Effector memory CD8-positive, alpha-beta T cell (primary cell): Measurements from ENCODE around the gene DGKZ.
"Not testable (repeated sequence)": the region's sequence is repeated elsewhere in the genome, so short reads cannot be mapped to it uniquely, and the experiment has no call there.

ENCODE experiments used
- ATAC-seq: fragments of 150-1000 bp; cut with Tn5 transposase; replicated peaks from 2 replicates; pipeline ENCODE4 v1.10.0; 2021; ENCODE audit warnings: mild to moderate bottlenecking, moderate library complexity
- DNase-seq, 3 experiments: peaks; one replicate each; pipeline ENCODE4 v3.0.0; 2021
- H3K27ac Mint-ChIP-seq, 2 donors: one replicate each; pipeline ENCODE4 v1.8.0; 2022; ENCODE audit warnings: mild to moderate bottlenecking in 2 of 2, mixed read lengths in 2 of 2, moderate library complexity in 2 of 2
- H3K27me3 Mint-ChIP-seq, 2 donors: one replicate each; pipeline ENCODE4 v1.8.0; 2022; ENCODE audit warnings: mixed read lengths in 2 of 2
- H3K36me3 Mint-ChIP-seq: one replicate; pipeline ENCODE4 v1.8.0; 2022; ENCODE audit warnings: mild to moderate bottlenecking, moderate library complexity, mixed read lengths; ENCODE audit not compliant: insufficient read depth
- H3K4me1 Mint-ChIP-seq, 2 donors: one replicate each; pipeline ENCODE4 v1.8.0; 2022; ENCODE audit warnings: low read depth in 2 of 2, mixed read lengths in 2 of 2
- H3K4me3 Mint-ChIP-seq, 2 donors: one replicate each; pipeline ENCODE4 v1.8.0; 2022; ENCODE audit warnings: mild to moderate bottlenecking in 2 of 2, mixed read lengths in 2 of 2, moderate library complexity in 2 of 2
- H3K9me3 Mint-ChIP-seq, 2 donors: one replicate each; pipeline ENCODE4 v1.8.0; 2022; ENCODE audit warnings: mixed read lengths in 2 of 2

The DGKZ gene

DNA sequence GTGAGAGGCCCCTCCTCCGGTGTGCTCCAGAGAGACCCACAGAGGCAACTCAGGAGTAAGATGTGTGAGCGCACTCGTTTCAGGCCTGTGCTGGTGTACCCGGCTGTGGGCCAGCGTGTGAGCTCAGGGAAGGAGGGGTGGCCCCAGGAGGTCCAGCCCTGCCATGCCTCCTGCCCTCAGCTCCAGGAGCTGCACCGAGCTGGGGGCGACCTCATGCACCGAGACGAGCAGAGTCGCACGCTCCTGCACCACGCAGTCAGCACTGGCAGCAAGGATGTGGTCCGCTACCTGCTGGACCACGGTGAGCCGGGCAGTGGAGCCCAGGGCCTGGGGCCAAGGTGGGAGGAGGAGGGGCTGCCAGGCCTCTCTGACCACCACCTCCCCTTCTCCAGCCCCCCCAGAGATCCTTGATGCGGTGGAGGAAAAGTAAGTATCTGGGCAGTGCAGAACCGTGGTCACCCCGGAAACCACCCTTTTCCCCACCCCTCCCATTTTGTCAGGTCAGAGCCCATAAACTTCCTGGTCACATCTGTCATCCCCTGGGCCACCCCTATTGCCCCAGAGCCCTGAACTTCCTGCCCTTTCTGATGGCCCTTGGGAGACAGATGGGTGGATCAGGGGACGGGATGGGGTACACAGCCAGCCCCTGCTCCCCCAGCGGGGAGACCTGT, 31.7 kb downstream of the DGKZ start:
- ATAC-seq, result peak; percentile 7
- DNase-seq, result no peak

DNA sequence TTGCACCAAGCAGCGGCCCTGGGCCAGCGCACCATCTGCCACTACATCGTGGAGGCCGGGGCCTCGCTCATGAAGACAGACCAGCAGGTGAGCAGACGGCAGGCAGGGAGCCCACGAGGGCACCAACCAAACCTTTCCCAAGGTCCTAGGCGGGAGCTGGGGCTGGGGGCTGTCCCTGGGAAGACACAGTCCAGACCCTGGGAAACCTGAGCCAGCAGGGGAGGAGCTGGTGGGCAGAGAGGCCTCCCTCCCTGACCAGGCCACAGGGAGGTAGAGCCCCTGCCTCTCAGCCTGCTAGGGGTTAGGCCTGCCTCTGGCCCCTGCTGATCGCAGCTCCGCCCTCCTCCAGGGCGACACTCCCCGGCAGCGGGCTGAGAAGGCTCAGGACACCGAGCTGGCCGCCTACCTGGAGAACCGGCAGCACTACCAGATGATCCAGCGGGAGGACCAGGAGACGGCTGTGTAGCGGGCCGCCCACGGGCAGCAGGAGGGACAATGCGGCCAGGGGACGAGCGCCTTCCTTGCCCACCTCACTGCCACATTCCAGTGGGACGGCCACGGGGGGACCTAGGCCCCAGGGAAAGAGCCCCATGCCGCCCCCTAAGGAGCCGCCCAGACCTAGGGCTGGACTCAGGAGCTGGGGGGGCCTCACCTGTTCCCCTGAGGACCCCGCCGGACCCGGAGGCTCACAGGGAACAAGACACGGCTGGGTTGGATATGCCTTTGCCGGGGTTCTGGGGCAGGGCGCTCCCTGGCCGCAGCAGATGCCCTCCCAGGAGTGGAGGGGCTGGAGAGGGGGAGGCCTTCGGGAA, 32.4 kb downstream of the DGKZ start:
- not testable (repeated sequence) for ATAC-seq, H3K9me3 Mint-ChIP-seq, DNase-seq
- Mint-ChIP-seq H3K27ac (peak overlapping the region; percentile 35 to 89), H3K27me3 (peaks cover 5 to 27% of the 10 kb centered on the region in 2 donors), H3K4me3 (peak overlapping the region; percentile 74 to 82), H3K36me3 (peaks cover 51% of the 10 kb centered on the region), H3K4me1 (peaks cover 8 to 16% of the 10 kb centered on the region in 2 donors)

More for the DNA sequence above, 31.7 kb downstream of the DGKZ start:
- H3K27me3 Mint-ChIP-seq, result peaks cover 5 to 19% of the 10 kb centered on the region in 2 donors
- no peaks in the 10 kb centered on the region for H3K9me3 Mint-ChIP-seq
- H3K4me1 Mint-ChIP-seq, result peaks cover 8 to 16% of the 10 kb centered on the region in 2 donors
- peaks cover 56% of the 10 kb centered on the region for H3K36me3 Mint-ChIP-seq
- H3K27ac Mint-ChIP-seq, result peak overlapping the region; percentile 13 to 78
- peak overlapping the region; percentile 3 to 56 for H3K4me3 Mint-ChIP-seq

DNA sequence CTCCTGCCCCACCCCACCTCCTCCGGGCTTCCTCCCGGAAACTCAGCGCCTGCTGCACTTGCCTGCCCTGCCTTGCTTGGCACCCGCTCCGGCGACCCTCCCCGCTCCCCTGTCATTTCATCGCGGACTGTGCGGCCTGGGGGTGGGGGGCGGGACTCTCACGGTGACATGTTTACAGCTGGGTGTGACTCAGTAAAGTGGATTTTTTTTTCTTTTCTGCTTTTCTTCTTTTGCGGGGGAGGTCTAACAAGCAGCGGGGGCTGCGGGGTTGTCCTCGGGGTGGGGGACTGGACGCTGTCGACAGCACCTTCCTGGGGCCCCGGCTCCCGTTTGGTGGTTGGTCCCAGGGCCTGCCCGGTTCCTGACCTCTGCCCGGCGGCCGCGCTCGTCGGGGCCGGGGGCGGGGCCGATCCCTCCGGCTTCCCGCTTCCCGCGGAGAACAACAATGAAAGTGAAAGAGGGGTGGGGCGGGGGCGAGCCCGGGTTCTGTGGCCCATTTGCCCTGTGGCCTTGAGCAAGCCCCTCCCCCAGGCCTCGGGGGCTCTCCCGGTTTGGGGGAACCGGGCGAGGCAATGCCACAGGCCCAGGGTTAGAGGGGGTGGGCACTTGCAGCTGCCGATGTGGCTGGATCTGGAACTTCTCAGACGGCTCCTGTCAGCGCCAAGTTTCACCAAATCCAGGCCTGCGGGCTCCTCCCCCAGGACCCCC, 33.2 kb downstream of the DGKZ start:
- Mint-ChIP-seq H3K9me3 (no peaks in the 10 kb centered on the region), H3K27ac (peak overlapping the region; percentile 35 to 89), H3K4me3 (peak overlapping the region; percentile 74 to 82), H3K27me3 (peaks cover 10 to 35% of the 10 kb centered on the region in 2 donors), H3K36me3 (peaks cover 46% of the 10 kb centered on the region), H3K4me1 (peaks cover 8 to 14% of the 10 kb centered on the region in 2 donors)
- ATAC-seq, result peak; percentile 52
- DNase-seq, result no peak

GRCh38 chr11:46381048-46381818, 34.0 kb downstream of the DGKZ start, which contains the start of gene MDK:
Gene MDK, plus strand, starts transcription at chr11:46381669. Its CDS starts 389 bp downstream, at chr11:46382058.
- Mint-ChIP-seq H3K9me3 (no peaks in the 10 kb centered on the region), H3K36me3 (peaks cover 40% of the 10 kb centered on the region), H3K27me3 (peaks cover 17 to 42% of the 10 kb centered on the region in 2 donors), H3K27ac (peak within 1 kb of the TSS; percentile 35 to 89), H3K4me1 (peaks cover 8 to 14% of the 10 kb centered on the region in 2 donors), H3K4me3 (peak within 1 kb of the TSS; percentile 74 to 82)
- peak; percentile 10 for ATAC-seq
- DNase-seq, result no peak

DNA sequence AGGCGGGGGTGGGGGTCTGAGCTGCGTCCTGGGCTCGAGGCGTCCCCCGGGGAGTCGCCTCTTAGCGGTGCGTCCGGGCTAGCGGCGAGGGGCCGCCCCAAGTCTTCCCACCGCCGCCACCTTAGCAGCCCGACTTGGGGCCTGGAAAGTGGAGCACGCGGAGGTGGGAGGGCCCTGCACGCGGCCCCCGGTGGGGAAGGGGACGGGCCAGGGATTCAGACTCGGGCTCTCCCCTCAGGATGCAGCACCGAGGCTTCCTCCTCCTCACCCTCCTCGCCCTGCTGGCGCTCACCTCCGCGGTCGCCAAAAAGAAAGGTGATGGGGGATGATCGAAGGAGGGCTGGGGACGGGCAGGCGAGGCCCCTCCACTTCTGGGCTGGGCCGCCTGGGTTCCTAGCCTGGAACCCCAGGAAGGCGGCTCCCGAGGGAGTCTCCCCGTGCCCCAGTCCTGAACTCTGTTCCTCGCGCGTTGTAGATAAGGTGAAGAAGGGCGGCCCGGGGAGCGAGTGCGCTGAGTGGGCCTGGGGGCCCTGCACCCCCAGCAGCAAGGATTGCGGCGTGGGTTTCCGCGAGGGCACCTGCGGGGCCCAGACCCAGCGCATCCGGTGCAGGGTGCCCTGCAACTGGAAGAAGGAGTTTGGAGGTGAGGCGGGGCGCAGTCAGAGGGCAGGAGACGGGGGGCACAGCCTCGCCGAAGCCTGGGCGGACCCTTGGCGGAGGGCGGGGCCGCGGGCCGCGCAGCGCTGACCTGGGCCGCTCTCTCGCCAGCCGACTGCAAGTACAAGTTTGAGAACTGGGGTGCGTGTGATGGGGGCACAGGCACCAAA, 34.8 kb downstream of the DGKZ start:
- H3K27ac Mint-ChIP-seq, result peak overlapping the region in 1 of 2 donors; percentile 13
- no peaks in the 10 kb centered on the region for H3K9me3 Mint-ChIP-seq
- no peak for DNase-seq
- H3K27me3 Mint-ChIP-seq, result peaks cover 25 to 50% of the 10 kb centered on the region in 2 donors
- H3K36me3 Mint-ChIP-seq, result peaks cover 32% of the 10 kb centered on the region
- peaks cover 8 to 15% of the 10 kb centered on the region in 2 donors for H3K4me1 Mint-ChIP-seq
- ATAC-seq, result peak; percentile 16
- peak overlapping the region; percentile 74 to 82 for H3K4me3 Mint-ChIP-seq

DNA sequence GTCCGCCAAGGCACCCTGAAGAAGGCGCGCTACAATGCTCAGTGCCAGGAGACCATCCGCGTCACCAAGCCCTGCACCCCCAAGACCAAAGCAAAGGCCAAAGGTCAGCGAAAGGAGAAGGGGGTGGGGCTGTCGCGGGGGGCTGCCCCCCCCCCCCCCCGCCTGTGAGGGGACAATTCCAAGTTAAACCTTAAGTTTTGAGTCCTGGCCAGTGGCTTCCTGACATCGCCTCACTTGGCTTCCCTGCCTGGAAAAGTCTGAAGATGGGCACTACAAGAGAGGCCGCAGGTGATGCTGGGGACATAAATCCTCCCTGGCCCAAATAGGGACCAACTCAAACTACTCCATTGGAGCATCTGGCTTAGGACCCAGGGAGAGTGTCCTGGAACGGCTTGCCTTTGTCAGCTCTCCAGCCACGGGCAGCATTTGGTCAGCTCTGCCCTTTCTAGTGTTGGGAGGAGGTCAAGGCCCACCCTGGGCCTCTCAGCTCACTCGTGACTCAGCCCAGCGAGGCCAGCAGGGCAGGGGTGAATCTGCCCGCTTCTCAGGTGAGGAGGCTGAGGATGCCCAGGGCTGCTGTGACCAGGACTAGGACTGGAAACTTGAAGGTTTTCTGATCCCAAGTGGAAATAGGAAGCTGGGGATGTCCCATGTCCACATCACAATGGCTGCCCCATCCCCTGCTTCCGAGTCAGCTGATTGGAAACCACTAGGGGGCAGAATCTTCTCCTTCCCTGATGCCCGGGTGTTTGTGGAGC, 35.6 kb downstream of the DGKZ start:
- H3K9me3 Mint-ChIP-seq, result no peaks in the 10 kb centered on the region
- peaks cover 9 to 11% of the 10 kb centered on the region in 2 donors for H3K4me1 Mint-ChIP-seq
- DNase-seq (no peak), ATAC-seq (no peak)
- peaks cover 33 to 58% of the 10 kb centered on the region in 2 donors for H3K27me3 Mint-ChIP-seq
- H3K27ac Mint-ChIP-seq, result no peak overlapping the region
- H3K4me3 Mint-ChIP-seq, result peak overlapping the region in 1 of 2 donors; percentile 36
- H3K36me3 Mint-ChIP-seq, result peaks cover 24% of the 10 kb centered on the region

- Mint-ChIP-seq H3K9me3 (no peaks in the 10 kb centered on the region), H3K4me1 (peaks cover 14% of the 10 kb centered on the region in 2 donors), H3K27ac (no peak overlapping the region), H3K4me3 (peak overlapping the region; percentile 36 to 37), H3K36me3 (peaks cover 19% of the 10 kb centered on the region), H3K27me3 (peaks cover 38 to 64% of the 10 kb centered on the region in 2 donors)
- ATAC-seq, result no peak
- no peak for DNase-seq
Measured at GRCh38 chr11:46383404-46383758, 36.1 kb downstream of the DGKZ start.

GRCh38 chr11:46383974-46384701, 36.9 kb downstream of the DGKZ start:
- Mint-ChIP-seq H3K27ac (no peak overlapping the region), H3K27me3 (peaks cover 46 to 71% of the 10 kb centered on the region in 2 donors), H3K9me3 (no peaks in the 10 kb centered on the region), H3K4me3 (peak overlapping the region; percentile 15 to 36), H3K4me1 (peaks cover 14 to 16% of the 10 kb centered on the region in 2 donors), H3K36me3 (peaks cover 18% of the 10 kb centered on the region)
- DNase-seq, result no peak
- ATAC-seq, result no peak

DNA sequence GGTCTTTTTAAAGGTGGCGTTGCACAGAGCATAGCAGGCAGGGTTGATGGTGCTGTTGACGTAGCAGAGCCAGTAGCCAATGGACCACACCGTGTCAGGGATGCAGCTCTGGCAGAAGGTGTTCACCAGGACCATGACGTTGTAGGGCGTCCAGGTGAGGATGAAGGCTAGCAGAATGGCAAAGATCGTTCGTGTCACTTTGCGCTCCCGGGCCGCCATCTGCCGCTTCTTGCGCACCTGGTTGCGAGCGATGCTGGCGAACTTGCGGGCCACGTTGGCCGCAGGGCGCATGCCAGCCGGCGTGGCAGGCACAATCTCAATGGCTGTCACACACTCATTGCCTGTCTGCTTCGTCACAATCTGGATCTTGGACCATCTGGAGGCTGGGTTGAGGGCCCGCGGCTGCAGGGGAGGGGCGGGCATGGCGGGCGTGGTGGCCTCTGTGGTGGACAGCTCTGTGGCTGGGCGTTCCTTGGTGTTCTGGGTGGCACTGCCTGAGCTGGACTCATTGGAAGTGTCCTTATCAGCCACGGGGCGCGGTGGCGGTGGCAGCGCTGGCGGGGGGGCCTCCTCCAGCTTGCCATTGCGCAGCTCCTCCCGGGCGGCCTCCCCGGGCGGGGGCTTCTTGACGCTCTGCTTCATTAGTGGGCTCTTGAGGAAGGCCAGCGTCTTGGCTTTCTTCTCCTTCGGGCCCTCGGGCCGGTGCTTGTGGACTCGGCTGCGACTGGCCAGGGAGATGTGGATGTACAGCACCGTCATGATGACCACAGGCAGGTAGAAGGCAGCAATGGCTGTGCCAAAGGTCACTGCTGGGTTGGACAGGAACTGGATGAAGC, 38.1 kb downstream of the DGKZ start:
- Mint-ChIP-seq H3K27me3 (peaks cover 51 to 84% of the 10 kb centered on the region in 2 donors), H3K4me1 (peaks cover 18% of the 10 kb centered on the region in 2 donors), H3K4me3 (no peak overlapping the region)

DNA sequence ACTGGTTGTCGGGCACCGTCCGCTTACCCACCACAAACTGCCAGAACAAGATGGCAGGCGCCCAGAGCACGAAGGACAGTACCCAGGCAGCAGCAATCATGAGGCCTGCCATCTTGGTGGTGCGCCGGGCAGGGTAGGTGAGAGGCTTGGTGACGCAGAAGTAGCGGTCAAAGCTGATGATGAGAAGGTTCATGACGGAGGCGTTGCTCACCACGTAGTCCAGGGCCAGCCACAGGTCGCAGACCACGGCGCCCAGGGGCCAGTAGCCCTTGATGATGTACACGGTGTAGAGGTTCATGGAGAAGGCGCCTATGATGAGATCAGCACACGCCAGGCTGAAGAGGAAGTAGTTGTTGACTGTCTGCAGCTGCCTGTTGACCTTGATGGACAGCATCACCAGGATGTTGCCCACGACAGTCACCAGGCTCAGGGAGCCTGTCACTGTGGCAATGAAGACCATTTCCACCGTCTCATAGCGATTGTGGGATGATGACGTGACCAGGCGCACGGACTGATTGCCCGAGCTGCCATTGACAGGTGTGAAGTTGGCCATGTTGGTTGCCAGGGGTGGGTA, 38.8 kb downstream of the DGKZ start:
- no peak overlapping the region for H3K27ac Mint-ChIP-seq
- H3K4me1 Mint-ChIP-seq, result peaks cover 15 to 22% of the 10 kb centered on the region in 2 donors
- H3K27me3 Mint-ChIP-seq, result peaks cover 57 to 91% of the 10 kb centered on the region in 2 donors
- no peak overlapping the region for H3K4me3 Mint-ChIP-seq
- no peak for DNase-seq
- H3K36me3 Mint-ChIP-seq, result peaks cover 14% of the 10 kb centered on the region
- ATAC-seq, result no peak
- no peaks in the 10 kb centered on the region for H3K9me3 Mint-ChIP-seq

More for the DNA sequence above, 38.1 kb downstream of the DGKZ start:
- H3K36me3 Mint-ChIP-seq, result peaks cover 12% of the 10 kb centered on the region
- H3K9me3 Mint-ChIP-seq, result no peaks in the 10 kb centered on the region
- DNase-seq (no peak), ATAC-seq (no peak)
- H3K27ac Mint-ChIP-seq, result no peak overlapping the region
